ENCODE data around the gene REM1.

- TF ChIP-seq CTCF (IDR thresholded peaks at IDR 0.05 in 4 of 5, conservative IDR thresholded peaks at IDR 0.05 in 1 of 5), result no peak
- TF ChIP-seq POLR2A (IDR thresholded peaks at IDR 0.05), result no peak
Observed at GRCh38 chr20:31494131-31494530, 19.0 kb downstream of the REM1 start.
